HepG2 (cell line): Measurements from ENCODE around the gene DAZAP1. TPM values are rescaled to one million over a fixed set of nuclear protein-coding genes. Genes with fewer than 3 reads are reported as not detected.

Experiments used
- AKAP8 ChIP-seq: sonication (generic); formaldehyde crosslinking; IDR thresholded peaks from 2 replicates; pipeline ENCODE4 v1.5.1; 2020; ENCODE audit warnings: mild to moderate bottlenecking, missing genetic modification reagents
- FOXA1 ChIP-seq, 2 experiments: fragments of 450-650 bp in 1 of 2; sonication (generic) in 1 of 2; formaldehyde crosslinking in 1 of 2; IDR thresholded peaks; 2 replicates each; pipeline versions ENCODE4 v1.4.0 to v1.6.1; 2016 to 2020; ENCODE audit warnings: missing genetic modification reagents in 1 of 2
- FOXA3 ChIP-seq: IDR thresholded peaks from 2 replicates; pipeline ENCODE4 v1.6.1; 2016; ENCODE audit warnings: missing genetic modification reagents, missing compliant biosample characterization
- ZBTB40 ChIP-seq, 2 experiments: fragments of 450-650 bp in 1 of 2; sonication (generic) in 1 of 2; formaldehyde crosslinking in 1 of 2; IDR thresholded peaks; 2 replicates each; pipeline versions ENCODE4 v1.6.1 to v1.8.0; 2016 to 2022; ENCODE audit warnings: antibody characterized with exemption in 1 of 2, mild to moderate bottlenecking in 1 of 2, missing genetic modification reagents in 1 of 2
- ZFY ChIP-seq: sonication (generic); formaldehyde crosslinking; IDR thresholded peaks from 2 replicates; pipeline ENCODE4 v1.4.0; 2020; ENCODE audit warnings: missing genetic modification reagents
- ZKSCAN8 ChIP-seq: IDR thresholded peaks from 2 replicates; pipeline ENCODE4 v1.6.1; 2016; ENCODE audit warnings: borderline replicate concordance, missing genetic modification reagents, missing compliant biosample characterization
- ZNF205 ChIP-seq: IDR thresholded peaks from 2 replicates; pipeline ENCODE4 v1.6.1; 2018; ENCODE audit warnings: missing biosample characterization, missing genetic modification reagents
- ZNF333 ChIP-seq: sonication (generic); formaldehyde crosslinking; IDR thresholded peaks from 2 replicates; pipeline ENCODE4 v1.4.0; 2020; ENCODE audit warnings: mild to moderate bottlenecking, missing genetic modification reagents, borderline replicate concordance
- ZNF367 ChIP-seq: sonication (generic); formaldehyde crosslinking; IDR thresholded peaks from 2 replicates; pipeline ENCODE4 v1.4.0; 2020; ENCODE audit warnings: missing genetic modification reagents, borderline replicate concordance
- ZNF543 ChIP-seq: sonication (generic); formaldehyde crosslinking; IDR thresholded peaks from 2 replicates; pipeline ENCODE4 v1.4.0; 2020; ENCODE audit warnings: mild to moderate bottlenecking, missing genetic modification reagents
- polyA plus RNA-seq, 8 experiments: library from polyadenylated mRNA; depleted of rRNA in 3 of 8; stranded (reverse) in 7 of 8; unstranded in 1 of 8; fragments of >200 nt; fragmentation: Illumina TruSeq in 4 of 8; extraction: Trizol in 4 of 8; gene quantifications; 2 replicates each; pipeline versions ENCODE4 v1.2.1 to v1.2.3, GENCODE V29; 2011 to 2016; ENCODE audit warnings: low read depth in 4 of 8, missing spikeins in 1 of 8, mixed read lengths in 1 of 8; ENCODE audit not compliant: insufficient read depth in 1 of 8
- total RNA-seq, 5 experiments: library from RNA; depleted of rRNA; stranded (reverse); fragments of >200 nt; fragmentation: Illumina TruSeq; extraction: Trizol; gene quantifications; 2 replicates each; pipeline ENCODE4 v1.2.3, GENCODE V29; 2016; ENCODE audit warnings: low read depth in 1 of 5
- TF ChIP-seq, protein P1 (sequence below): sonication (generic); formaldehyde crosslinking; IDR thresholded peaks from 2 replicates; pipeline ENCODE4 v1.4.0; 2020; ENCODE audit warnings: missing genetic modification reagents
- TF ChIP-seq, protein P2 (sequence below): sonication (generic); formaldehyde crosslinking; IDR thresholded peaks from 2 replicates; pipeline ENCODE4 v1.4.0; 2020; ENCODE audit warnings: missing genetic modification reagents, low read depth, mild to moderate bottlenecking, borderline replicate concordance
- TF ChIP-seq, protein P3 (sequence below): sonication (generic); formaldehyde crosslinking; IDR thresholded peaks from 2 replicates; pipeline ENCODE4 v1.4.0; 2020; ENCODE audit warnings: missing genetic modification reagents

The DAZAP1 gene
- total and polyA plus RNA-seq, 2 of the 13 experiments (the other 11 are each of a cell fraction or from before 2014, with no cell fraction given), result 63.3 to 79.2 TPM

- TF ChIP-seq FOXA3 (CRISPR knock-in tag) (peak; percentile 61; the same call in 1 of the 2 replicates), ZFY (CRISPR knock-in tag) (peak; percentile 67), AKAP8 (CRISPR knock-in tag) (no peak; the same call in 1 of the 2 replicates), ZNF543 (peak; percentile 8; the same call in 1 of the 2 replicates), ZNF205 (peak; percentile 34; the same call in 1 of the 2 replicates), ZNF367 (CRISPR knock-in tag) (no peak), FOXA1 (IDR thresholded peaks at IDR 0.05) (no peak), FOXA1 (CRISPR knock-in tag; IDR thresholded peaks at IDR 0.05) (peak; percentile 66), ZBTB40 (IDR thresholded peaks at IDR 0.05) (no peak), ZBTB40 (CRISPR knock-in tag; IDR thresholded peaks at IDR 0.05) (peak; percentile 70), ZKSCAN8 (CRISPR knock-in tag) (peak; percentile 56; the same call in 1 of the 2 replicates), ZNF333 (CRISPR knock-in tag) (peak; percentile 19; the same call in 1 of the 2 replicates)
- TF ChIP-seq, protein P1, sequence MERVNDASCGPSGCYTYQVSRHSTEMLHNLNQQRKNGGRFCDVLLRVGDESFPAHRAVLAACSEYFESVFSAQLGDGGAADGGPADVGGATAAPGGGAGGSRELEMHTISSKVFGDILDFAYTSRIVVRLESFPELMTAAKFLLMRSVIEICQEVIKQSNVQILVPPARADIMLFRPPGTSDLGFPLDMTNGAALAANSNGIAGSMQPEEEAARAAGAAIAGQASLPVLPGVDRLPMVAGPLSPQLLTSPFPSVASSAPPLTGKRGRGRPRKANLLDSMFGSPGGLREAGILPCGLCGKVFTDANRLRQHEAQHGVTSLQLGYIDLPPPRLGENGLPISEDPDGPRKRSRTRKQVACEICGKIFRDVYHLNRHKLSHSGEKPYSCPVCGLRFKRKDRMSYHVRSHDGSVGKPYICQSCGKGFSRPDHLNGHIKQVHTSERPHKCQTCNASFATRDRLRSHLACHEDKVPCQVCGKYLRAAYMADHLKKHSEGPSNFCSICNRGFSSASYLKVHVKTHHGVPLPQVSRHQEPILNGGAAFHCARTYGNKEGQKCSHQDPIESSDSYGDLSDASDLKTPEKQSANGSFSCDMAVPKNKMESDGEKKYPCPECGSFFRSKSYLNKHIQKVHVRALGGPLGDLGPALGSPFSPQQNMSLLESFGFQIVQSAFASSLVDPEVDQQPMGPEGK, result peak; percentile 97
- TF ChIP-seq, protein P2, sequence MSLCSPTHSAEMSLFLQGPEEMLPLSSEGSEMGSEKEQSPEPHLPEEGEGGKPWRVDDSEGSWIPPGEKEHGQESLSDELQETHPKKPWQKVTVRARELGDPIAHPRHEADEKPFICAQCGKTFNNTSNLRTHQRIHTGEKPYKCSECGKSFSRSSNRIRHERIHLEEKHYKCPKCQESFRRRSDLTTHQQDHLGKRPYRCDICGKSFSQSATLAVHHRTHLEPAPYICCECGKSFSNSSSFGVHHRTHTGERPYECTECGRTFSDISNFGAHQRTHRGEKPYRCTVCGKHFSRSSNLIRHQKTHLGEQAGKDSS (CRISPR knock-in tag), result 0 out of 2 replicates have a peak, but pooled peaks have one; percentile 48
- TF ChIP-seq, protein P3, sequence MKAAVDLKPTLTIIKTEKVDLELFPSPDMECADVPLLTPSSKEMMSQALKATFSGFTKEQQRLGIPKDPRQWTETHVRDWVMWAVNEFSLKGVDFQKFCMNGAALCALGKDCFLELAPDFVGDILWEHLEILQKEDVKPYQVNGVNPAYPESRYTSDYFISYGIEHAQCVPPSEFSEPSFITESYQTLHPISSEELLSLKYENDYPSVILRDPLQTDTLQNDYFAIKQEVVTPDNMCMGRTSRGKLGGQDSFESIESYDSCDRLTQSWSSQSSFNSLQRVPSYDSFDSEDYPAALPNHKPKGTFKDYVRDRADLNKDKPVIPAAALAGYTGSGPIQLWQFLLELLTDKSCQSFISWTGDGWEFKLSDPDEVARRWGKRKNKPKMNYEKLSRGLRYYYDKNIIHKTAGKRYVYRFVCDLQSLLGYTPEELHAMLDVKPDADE, result 0 out of 2 replicates have a peak, but pooled peaks have one; percentile 25
Measured at GRCh38 chr19:1400281-1401137, 6.9 kb upstream of the DAZAP1 start (continued).
